ENCODE data around the gene WDR4.
A peak's percentile ranks its signal among the peaks of the same experiment; 100 is the strongest.
"Not testable (repeated sequence)": the region's sequence is repeated elsewhere in the genome, so short reads cannot be mapped to it uniquely, and the experiment has no call there.

The WDR4 gene

DNA sequence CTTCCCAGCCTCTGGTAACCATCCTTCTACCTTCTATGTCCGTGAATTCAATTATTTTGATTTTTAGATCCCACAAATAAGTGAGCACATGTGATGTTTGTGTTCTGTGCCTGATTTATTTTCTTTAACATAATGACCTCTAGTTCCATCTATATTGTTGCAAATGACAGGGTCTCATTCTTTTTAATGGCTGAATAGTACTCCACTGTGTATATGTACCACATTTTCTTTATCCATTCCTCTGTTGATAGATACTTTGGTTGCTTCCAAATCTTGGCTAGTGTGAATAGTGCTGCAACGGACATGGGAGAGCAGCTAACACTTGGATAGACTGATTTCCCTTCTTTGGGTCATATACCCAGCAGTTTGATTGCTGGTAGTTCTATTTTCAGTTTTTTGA, 51.8 kb downstream of the WDR4 start:
- DNase-seq (ENCODE audit: low spot score): no peak
- TF ChIP-seq, protein P1, sequence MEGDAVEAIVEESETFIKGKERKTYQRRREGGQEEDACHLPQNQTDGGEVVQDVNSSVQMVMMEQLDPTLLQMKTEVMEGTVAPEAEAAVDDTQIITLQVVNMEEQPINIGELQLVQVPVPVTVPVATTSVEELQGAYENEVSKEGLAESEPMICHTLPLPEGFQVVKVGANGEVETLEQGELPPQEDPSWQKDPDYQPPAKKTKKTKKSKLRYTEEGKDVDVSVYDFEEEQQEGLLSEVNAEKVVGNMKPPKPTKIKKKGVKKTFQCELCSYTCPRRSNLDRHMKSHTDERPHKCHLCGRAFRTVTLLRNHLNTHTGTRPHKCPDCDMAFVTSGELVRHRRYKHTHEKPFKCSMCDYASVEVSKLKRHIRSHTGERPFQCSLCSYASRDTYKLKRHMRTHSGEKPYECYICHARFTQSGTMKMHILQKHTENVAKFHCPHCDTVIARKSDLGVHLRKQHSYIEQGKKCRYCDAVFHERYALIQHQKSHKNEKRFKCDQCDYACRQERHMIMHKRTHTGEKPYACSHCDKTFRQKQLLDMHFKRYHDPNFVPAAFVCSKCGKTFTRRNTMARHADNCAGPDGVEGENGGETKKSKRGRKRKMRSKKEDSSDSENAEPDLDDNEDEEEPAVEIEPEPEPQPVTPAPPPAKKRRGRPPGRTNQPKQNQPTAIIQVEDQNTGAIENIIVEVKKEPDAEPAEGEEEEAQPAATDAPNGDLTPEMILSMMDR (IDR thresholded peaks at IDR 0.05; ENCODE audit: extremely low read depth, missing control alignments): no peak

DNA sequence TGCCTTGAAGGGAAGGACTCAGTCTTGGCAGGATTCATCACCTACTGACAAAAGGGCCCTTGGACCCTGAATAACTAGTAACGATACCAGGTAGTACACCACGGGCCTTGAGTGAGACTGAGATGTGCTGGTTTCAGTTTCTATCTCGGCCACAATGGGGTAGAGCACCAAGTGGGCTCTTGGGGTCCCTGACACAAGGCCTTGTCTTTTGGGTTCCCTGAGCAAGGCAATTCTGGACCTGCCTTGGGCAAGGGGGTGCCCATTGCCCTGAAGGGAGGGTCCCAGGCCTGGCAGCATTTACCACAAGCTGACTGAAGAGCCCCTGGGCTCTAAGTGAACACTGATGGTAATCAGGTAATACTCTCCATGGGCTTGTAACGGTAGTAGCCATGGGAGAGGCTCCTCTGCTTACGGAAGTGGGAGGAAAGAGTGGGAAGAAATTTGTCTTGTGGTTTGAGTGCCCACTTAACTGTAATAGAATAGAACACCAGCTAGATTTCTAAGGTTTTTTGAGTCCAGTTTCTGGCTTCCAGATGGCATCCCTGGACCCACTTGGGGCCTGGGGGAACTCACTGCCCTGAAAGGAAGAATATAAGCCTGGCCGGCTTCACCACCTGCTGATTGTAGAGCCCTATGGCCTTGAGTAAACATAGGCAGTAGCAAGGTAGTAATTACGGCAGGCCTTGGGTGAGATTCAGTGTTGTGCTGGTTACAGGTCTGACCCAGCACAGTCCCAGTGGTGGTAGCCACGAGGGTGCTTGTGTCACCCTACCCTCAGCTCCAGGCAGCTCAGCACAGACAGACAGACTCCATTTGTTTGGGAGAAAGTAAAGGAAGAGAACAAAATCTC, 58.5 kb downstream of the WDR4 start:
- TF ChIP-seq, protein P1 (IDR thresholded peaks at IDR 0.05; ENCODE audit: extremely low read depth, missing control alignments): no peak
- no peak for DNase-seq (ENCODE audit: low spot score)

DNA sequence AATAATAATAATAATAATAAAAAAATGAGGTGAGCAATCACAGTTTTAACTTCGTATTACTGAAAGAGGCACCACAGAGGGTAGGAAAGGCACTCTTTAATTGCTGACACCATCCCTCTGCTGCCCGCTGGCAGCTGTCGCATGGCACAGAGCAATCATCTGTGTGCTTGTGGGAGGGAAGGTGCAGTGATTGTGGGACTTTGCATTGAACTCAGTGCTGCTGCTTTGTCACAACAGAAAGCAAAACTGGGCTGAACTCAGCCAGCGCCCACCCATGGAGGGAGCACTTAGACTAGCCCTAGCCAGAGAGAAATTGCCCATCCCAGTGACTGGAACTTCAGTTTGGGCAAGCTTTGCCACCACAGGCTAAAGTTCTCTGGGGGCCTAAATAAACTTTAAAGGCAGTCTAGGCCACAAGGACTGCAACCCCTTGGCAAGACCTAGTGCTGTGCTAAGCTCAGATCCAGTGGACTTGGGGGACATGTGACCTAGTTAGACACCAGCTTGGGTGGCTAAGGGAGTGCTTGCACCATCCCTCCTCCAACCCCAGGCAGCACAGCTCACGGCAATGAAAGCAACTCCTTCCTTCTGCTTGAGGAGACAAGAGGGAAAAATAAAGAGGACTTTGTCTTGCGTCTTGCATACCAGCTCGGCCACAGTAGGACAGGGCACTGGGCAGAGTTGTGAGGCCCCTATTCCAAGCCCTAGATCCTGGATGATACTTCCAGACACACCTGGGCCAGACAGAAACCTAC, 59.3 kb downstream of the WDR4 start:
- no peak for DNase-seq (ENCODE audit: low spot score)
- TF ChIP-seq, protein P1 (IDR thresholded peaks at IDR 0.05; ENCODE audit: extremely low read depth, missing control alignments): no peak

DNA sequence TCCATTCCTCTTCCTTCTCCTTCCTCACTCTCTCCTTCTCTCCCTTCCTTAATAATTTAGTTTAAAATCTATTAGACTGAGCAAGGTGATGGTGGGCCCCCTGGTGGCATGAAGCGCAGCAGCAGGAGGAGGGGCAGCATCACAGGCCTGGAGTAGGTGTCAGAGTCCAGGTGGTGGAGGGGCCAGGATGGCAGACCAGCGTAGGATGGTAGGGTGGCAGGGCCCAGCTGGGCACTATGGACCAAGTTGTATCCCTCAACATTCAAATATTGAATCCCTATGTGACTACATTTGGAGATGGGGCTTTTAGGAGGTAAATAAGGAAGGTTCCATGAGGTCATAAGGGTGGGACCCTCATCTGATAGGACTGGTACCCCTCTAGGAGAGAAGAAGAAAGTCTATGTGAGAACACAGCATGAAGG, 61.0 kb downstream of the WDR4 start:
- DNase-seq (ENCODE audit: low spot score): no peak
- TF ChIP-seq, protein P1 (IDR thresholded peaks at IDR 0.05; ENCODE audit: extremely low read depth, missing control alignments): peak; percentile 55

DNA sequence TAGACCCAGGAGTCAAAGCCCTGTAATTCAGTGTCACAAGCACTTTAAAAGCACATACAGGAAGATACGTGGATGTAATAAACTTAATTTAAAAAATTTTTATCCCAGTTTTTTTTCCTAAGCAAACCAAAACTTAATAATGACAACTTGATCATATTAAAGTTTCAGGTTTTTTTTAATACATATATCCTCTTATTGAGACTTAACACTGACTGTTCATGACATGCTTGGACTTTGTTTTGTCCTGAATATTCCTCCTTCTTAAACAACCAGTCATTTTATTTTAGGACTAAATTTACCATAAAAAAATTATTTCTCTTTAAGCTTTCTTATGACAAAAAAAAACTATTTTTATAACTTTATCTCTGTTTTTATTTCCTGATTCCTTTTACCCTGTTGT, 64.1 kb downstream of the WDR4 start:
- no peak for DNase-seq (ENCODE audit: low spot score)
- TF ChIP-seq, protein P1 (IDR thresholded peaks at IDR 0.05; ENCODE audit: extremely low read depth, missing control alignments): no peak

DNA sequence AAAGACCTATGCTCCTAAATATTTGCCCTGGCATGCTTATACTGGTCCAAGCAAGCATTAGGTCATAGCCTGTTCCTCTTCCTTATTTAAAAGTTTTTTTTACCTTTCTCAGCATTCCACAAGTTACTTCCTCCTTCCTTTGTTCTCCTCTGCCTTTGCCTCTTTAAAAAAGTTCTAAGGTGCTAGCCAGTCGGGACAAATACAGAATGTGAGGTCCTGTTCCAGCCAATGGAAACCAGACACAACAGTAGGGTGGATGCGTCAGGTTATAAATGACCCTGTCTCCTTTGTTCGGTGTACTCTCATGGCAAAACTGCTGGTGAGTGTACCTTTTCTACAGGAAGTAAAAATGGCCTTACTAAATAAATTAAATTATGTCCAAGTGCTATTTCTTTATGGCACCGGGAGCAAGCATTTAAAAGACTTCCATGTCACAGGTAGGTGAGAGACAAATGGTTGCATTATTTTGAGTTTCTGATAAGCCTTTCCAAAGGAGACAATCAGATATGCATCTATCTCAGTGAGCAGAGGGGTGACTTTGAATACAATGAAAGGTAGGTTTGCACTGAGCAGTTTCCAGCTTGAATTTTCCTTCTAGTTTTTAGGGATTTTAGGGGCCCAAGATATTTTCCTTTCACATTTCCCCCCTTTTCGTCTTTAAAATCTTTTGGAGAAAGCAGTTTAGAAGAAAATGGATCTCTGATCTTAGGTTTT, 66.7 kb downstream of the WDR4 start:
- not testable (repeated sequence) for DNase-seq (ENCODE audit: low spot score)

DNA sequence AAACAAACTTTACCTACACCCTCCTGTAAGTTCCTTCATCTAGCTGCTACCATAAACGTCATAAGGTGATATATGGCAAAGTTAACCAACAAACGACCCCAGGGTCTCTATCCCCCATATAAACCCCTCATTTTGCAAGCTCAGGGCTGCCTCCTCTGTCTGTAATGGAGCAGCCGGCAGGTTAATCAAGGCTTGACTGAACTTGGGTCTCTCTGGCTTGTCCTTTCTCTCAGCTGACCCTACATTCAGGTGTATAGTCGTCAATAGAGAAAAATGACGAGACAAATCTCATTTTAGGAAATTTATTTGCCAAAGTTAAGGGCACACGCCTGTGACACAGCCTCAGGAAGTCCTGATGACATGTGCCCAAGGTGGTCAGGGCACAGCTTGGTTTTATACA, 67.4 kb downstream of the WDR4 start:
- TF ChIP-seq, protein P1 (IDR thresholded peaks at IDR 0.05; ENCODE audit: extremely low read depth, missing control alignments): no peak
- no peak for DNase-seq (ENCODE audit: low spot score)

All from GM20000 (cell line).